Gastroesophageal sphincter (tissue), 3 donors: ENCODE data around the gene JAG2.

ENCODE experiments used
- CTCF ChIP-seq, 4 experiments: fragments of 200-600 bp in 2 of 4; fragments of 450-650 bp in 2 of 4; sonication (generic) in 1 of 4; IDR thresholded peaks; one replicate each; pipeline ENCODE4 v1.5.1; 2017 to 2019; ENCODE audit warnings: antibody characterized with exemption in 4 of 4, mild to moderate bottlenecking in 2 of 4, moderate library complexity in 2 of 4
- EP300 ChIP-seq: sonication (generic); formaldehyde crosslinking; IDR thresholded peaks from one replicate; pipeline ENCODE4 v1.6.1; 2017; ENCODE audit warnings: antibody characterized with exemption, mild to moderate bottlenecking
- POLR2A ChIP-seq, 2 donors: fragments of 450-650 bp; IDR thresholded peaks; one replicate each; pipeline ENCODE4 v1.6.1; 2017; ENCODE audit warnings: antibody characterized with exemption in 2 of 2, mild to moderate bottlenecking in 2 of 2, moderate library complexity in 1 of 2
- POLR2AphosphoS5 ChIP-seq: sonication (generic); formaldehyde crosslinking; IDR thresholded peaks from one replicate; pipeline ENCODE4 v1.6.1; 2017; ENCODE audit warnings: antibody characterized with exemption

DNA sequence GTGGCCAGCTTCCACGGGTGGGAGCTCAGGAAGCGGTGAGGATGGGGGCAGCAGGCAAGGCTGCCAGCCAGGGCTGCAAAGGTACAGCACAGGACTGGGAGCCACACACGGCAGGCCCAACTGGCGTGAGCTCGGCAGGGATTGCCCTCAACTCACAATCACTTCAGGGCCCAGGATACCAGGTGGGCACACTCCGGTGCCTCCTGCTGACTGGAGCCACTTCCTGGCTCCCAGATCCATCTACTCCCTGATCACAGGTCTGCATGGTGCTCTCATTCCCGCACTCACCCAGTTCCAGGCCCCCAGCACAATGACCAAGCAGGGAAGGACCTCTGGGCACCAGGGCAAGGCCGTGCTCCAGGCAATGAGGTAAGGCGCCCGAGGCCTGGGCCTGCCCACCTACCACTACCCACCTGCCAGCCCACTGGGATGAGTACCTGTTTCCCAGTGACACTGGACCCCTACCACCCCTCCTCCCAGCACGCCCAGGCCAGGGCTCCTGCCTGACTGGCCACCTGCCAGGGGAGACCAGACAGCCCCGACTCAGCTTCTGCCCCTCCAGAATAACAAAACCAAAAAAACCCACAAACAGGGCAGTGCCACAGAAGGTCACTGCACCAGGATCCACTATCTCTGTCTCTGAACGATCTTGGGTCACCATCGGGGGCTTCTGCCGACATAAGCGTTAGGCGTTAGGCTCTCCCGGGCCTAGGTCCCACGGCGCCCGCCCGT, 1.8 kb downstream of the JAG2 start:
- TF ChIP-seq CTCF (IDR thresholded peaks at IDR 0.05) (no peak), POLR2AphosphoS5 (no peak), POLR2A (IDR thresholded peaks at IDR 0.05) (no peak), EP300 (no peak)
